WTC11 (cell line): ENCODE results near the gene SCGB3A2.

Source experiments
- CTCF ChIP-seq: fragments of 200-600 bp; IDR thresholded peaks from 2 replicates; pipeline ENCODE4 v1.8.0; 2022; ENCODE audit warnings: antibody characterized with exemption
- JAZF1 ChIP-seq: fragments of 250-450 bp; sonication (Bioruptor Pico); IDR thresholded peaks from 2 replicates; pipeline ENCODE4 v1.9.0; 2021; ENCODE audit warnings: moderate library complexity, mild to moderate bottlenecking, inconsistent platforms
- PREB ChIP-seq: sonication (generic); formaldehyde crosslinking; IDR thresholded peaks from 2 replicates; pipeline ENCODE4 v1.8.1; 2022; ENCODE audit warnings: mild to moderate bottlenecking, missing genetic modification reagents, moderate library complexity, borderline replicate concordance
- TEAD1 ChIP-seq: sonication (generic); formaldehyde crosslinking; IDR thresholded peaks from 2 replicates; pipeline ENCODE4 v1.8.0; 2022; ENCODE audit warnings: mild to moderate bottlenecking, missing genetic modification reagents
- ZNF425 ChIP-seq: fragments of 250-450 bp; sonication (Bioruptor Pico); conservative IDR thresholded peaks from 2 replicates; pipeline ENCODE4 v1.9.0; 2021; ENCODE audit warnings: mild to moderate bottlenecking

- TF ChIP-seq CTCF (no peak), ZNF425 (CRISPR knock-in tag) (no peak), JAZF1 (CRISPR knock-in tag) (no peak), PREB (no peak), TEAD1 (CRISPR knock-in tag) (no peak)
Observed at GRCh38 chr5:147904110-147904509, 25.6 kb downstream of the SCGB3A2 start.
